K562 (cell line): ENCODE results near the gene PTOV1. TPM values are rescaled to one million over a fixed set of nuclear protein-coding genes. Genes with fewer than 3 reads are reported as not detected.

Experiments
- ATAC-seq: fragments of 200-7000 bp; cut with Tn5 transposase; 3 replicates; pipeline ENCODE4 v1.9.1; 2020; ENCODE audit warnings: moderate library complexity
- BruUV-seq: library from RNA; stranded (reverse); fragments of 400-500 nt; replicated peaks from 2 replicates; lab custom pipeline; 2021; lab: Mats Ljungman, UMichigan
- CTCF ChIA-PET: fragments of 300-600 bp; formaldehyde crosslinking; extraction: SDS; loops from one replicate; lab custom pipeline; 2021; ENCODE audit warnings: low intra/inter-chr PET ratio; lab: Yijun Ruan, JAX
- POLR2A ChIA-PET: fragments of 300-600, 350-650 bp; sonication (Branson Sonifier 250); formaldehyde crosslinking; extraction: SDS; loops from one replicate; lab custom pipeline; 2021; ENCODE audit warnings: antibody characterized with exemption, inconsistent platforms; lab: Yijun Ruan, JAX
- DNase-seq, 4 experiments: peaks; one replicate each; pipeline versions ENCODE4 v3.0.0 to v3.0.0-alpha.2; 2011 to 2018; ENCODE audit warnings: low spot score in 3 of 4, mixed read lengths in 3 of 4; ENCODE audit errors: extremely low read depth in 1 of 4
- FAIRE-seq: peaks from 2 replicates; lab custom pipeline; 2011; peaks lifted over from hg19 to GRCh38; lab: Jason Lieb, UNC
- H2AFZ ChIP-seq: 2 replicates; pipeline ENCODE4 v1.6.0; 2011; ENCODE audit warnings: low read depth, low read length, control low read depth, inconsistent platforms
- H3K27ac ChIP-seq: fragments of 200-600 bp; 3 replicates; pipeline ENCODE4 v1.8.0; 2011; ENCODE audit warnings: low read depth, mild to moderate bottlenecking, control low read depth, inconsistent platforms, low read length, moderate library complexity, mixed read lengths; ENCODE audit errors: extremely low read depth
- H3K27me3 ChIP-seq, 2 experiments: fragments of 300-600 bp in 1 of 2; 2 replicates in 1 of 2; 3 replicates in 1 of 2; pipeline versions ENCODE4 v1.6.0 to v1.8.0; 2011; ENCODE audit warnings: inconsistent platforms in 2 of 2, low read length in 2 of 2, mild to moderate bottlenecking in 1 of 2, mixed read lengths in 1 of 2, moderate library complexity in 1 of 2; ENCODE audit not compliant: control insufficient read depth in 2 of 2, insufficient read depth in 2 of 2
- H3K36me3 ChIP-seq: fragments of 300-600 bp; 3 replicates; pipeline ENCODE4 v1.8.0; 2011; ENCODE audit warnings: mild to moderate bottlenecking, low read length, inconsistent platforms; ENCODE audit not compliant: control insufficient read depth, insufficient read depth
- H3K4me1 ChIP-seq, 2 experiments: fragments of 200-600 bp in 1 of 2; replicated peaks in 1 of 2; 2 replicates in 1 of 2; 3 replicates in 1 of 2; pipeline versions ENCODE4 v1.5.1 to v1.8.0; 2011; ENCODE audit warnings: inconsistent platforms in 2 of 2, low read length in 2 of 2, mild to moderate bottlenecking in 1 of 2, mixed read lengths in 1 of 2, moderate library complexity in 1 of 2; ENCODE audit not compliant: control insufficient read depth in 2 of 2, insufficient read depth in 2 of 2
- H3K4me2 ChIP-seq: 2 replicates; pipeline ENCODE4 v1.6.1; 2011; ENCODE audit warnings: low read length, control low read depth, inconsistent platforms, mixed read lengths; ENCODE audit not compliant: insufficient read depth
- H3K4me3 ChIP-seq: fragments of 200-600 bp; sonication (generic), shearing (Covaris generic); 2 replicates; pipeline ENCODE4 v1.5.1; 2016; ENCODE audit warnings: control low read depth, inconsistent platforms
- H3K79me2 ChIP-seq: fragments of 200-600 bp; 3 replicates; pipeline ENCODE4 v1.8.0; 2011; ENCODE audit warnings: low read length, inconsistent platforms; ENCODE audit not compliant: control insufficient read depth, insufficient read depth
- H3K9ac ChIP-seq, 2 experiments: 2 replicates each; pipeline versions ENCODE4 v1.6.0 to v1.6.1; 2011; ENCODE audit warnings: low read depth in 2 of 2, low read length in 2 of 2, control low read depth in 1 of 2, inconsistent platforms in 1 of 2, mild to moderate bottlenecking in 1 of 2, mixed read lengths in 1 of 2; ENCODE audit not compliant: insufficient read depth in 1 of 2
- H3K9me1 ChIP-seq: one replicate; pipeline ENCODE4 v1.6.0; 2011; ENCODE audit warnings: inconsistent platforms, mild to moderate bottlenecking, low read length, moderate library complexity; ENCODE audit not compliant: control insufficient read depth, insufficient read depth
- H3K9me3 ChIP-seq: replicated peaks from 2 replicates; pipeline ENCODE4 v1.5.1; 2011; ENCODE audit warnings: low read depth, low read length, inconsistent platforms; ENCODE audit not compliant: control insufficient read depth, insufficient read depth
- H4K20me1 ChIP-seq: replicated peaks from 2 replicates; pipeline ENCODE4 v1.6.1; 2011; ENCODE audit warnings: low read length, inconsistent platforms, mixed read lengths; ENCODE audit not compliant: control insufficient read depth, insufficient read depth
- E2F4 ChIP-seq: sonication (generic); formaldehyde crosslinking; IDR thresholded peaks from 2 replicates; pipeline ENCODE4 v1.8.0; 2022; ENCODE audit warnings: mild to moderate bottlenecking, low read depth, missing genetic modification reagents
- E4F1 ChIP-seq: fragments of 250-450 bp; sonication (Bioruptor Pico); IDR thresholded peaks from 2 replicates; pipeline ENCODE4 v1.5.0; 2021; ENCODE audit warnings: mild to moderate bottlenecking, borderline replicate concordance
- EP400 ChIP-seq: fragments of 450-650 bp; IDR thresholded peaks from 2 replicates; pipeline ENCODE4 v1.6.1; 2017; ENCODE audit warnings: antibody characterized with exemption, mild to moderate bottlenecking, moderate library complexity
- HDAC1 ChIP-seq, 2 experiments: fragments of 450-650 bp; IDR thresholded peaks; 2 replicates each; pipeline ENCODE4 v1.6.1; 2016 to 2017; ENCODE audit warnings: inconsistent platforms in 1 of 2, mild to moderate bottlenecking in 1 of 2, moderate library complexity in 1 of 2
- MYNN ChIP-seq, 2 experiments: sonication (generic); formaldehyde crosslinking in 1 of 2; IDR thresholded peaks; 2 replicates each; pipeline versions ENCODE4 v1.5.0 to v1.6.1; 2016 to 2020; ENCODE audit warnings: antibody characterized with exemption in 1 of 2, missing genetic modification reagents in 1 of 2
- SMAD3 ChIP-seq: fragments of 450-650 bp; formaldehyde crosslinking; conservative IDR thresholded peaks from 2 replicates; pipeline ENCODE4 v1.4.0; 2020; ENCODE audit warnings: mild to moderate bottlenecking
- SNIP1 ChIP-seq: fragments of 450-650 bp; IDR thresholded peaks from 2 replicates; pipeline ENCODE4 v1.7.1; 2017; ENCODE audit warnings: low read depth, mild to moderate bottlenecking
- SRSF7 ChIP-seq: fragments of 200-400 bp; formaldehyde crosslinking; optimal IDR thresholded peaks from 2 replicates; pipeline ENCODE3; 2017; ENCODE audit warnings: mild to moderate bottlenecking, low read depth, low read length
- VEZF1 ChIP-seq: fragments of 200-800 bp; sonication (Bioruptor generic); IDR thresholded peaks from 2 replicates; pipeline ENCODE4 v1.6.1; 2017; ENCODE audit warnings: missing genetic modification characterization, missing compliant biosample characterization
- ZNF395 ChIP-seq: fragments of 200-800 bp; sonication (Bioruptor generic); IDR thresholded peaks from 2 replicates; pipeline ENCODE4 v1.6.1; 2017; ENCODE audit warnings: missing genetic modification characterization, missing compliant biosample characterization
- ZNF583 ChIP-seq: fragments of 250-450 bp; sonication (Bioruptor Pico); IDR thresholded peaks from 2 replicates; pipeline ENCODE4 v1.4.0; 2020
- ZSCAN29 ChIP-seq: fragments of 450-650 bp; IDR thresholded peaks from 2 replicates; pipeline ENCODE4 v1.6.1; 2017
- WGBS: fragments of 100-300 bp; shearing (Covaris generic); methylation state at CpG from one replicate; pipeline ENCODE4 v1.1.6; 2016; ENCODE audit warnings: low coverage, mixed read lengths; ENCODE audit not compliant: insufficient coverage; ENCODE audit errors: missing lambda C conversion rate; 5-methylcytosine and 5-hydroxymethylcytosine counted together
- in situ Hi-C: fragments of 300-500 bp; cut with MboI; formaldehyde crosslinking; loops from 4 replicates; pipeline ENCODE4 v1.15.0; 2018; ENCODE audit warnings: inconsistent platforms, mixed read lengths
- intact Hi-C: fragments of 100-400 bp; cut with micrococcal nuclease; formaldehyde crosslinking; loops from 2 replicates; pipeline ENCODE4 v1.14.2; 2022
- polyA plus RNA-seq, 8 experiments: library from polyadenylated mRNA; depleted of rRNA in 4 of 8; stranded (reverse) in 5 of 8; unstranded in 3 of 8; fragments of >200 nt; fragmentation: Nextera tagmentation in 2 of 8; fragmentation: Illumina TruSeq in 1 of 8; extraction: Ambion mirVana in 2 of 8; extraction: Trizol in 1 of 8; gene quantifications; 2 replicates each; pipeline versions ENCODE4 v1.2.1 to v1.2.3, GENCODE V29; 2011 to 2014; ENCODE audit warnings: inconsistent platforms in 1 of 8, missing spikeins in 1 of 8
- total RNA-seq, 7 experiments: library from RNA; depleted of rRNA in 6 of 7; stranded (reverse); fragments of >200 nt in 6 of 7; fragmentation: Illumina TruSeq in 2 of 7; extraction: Trizol in 2 of 7; gene quantifications; 2 replicates each; pipeline versions ENCODE4 v1.2.1 to v1.2.3, GENCODE V29; 2011 to 2021; ENCODE audit warnings: low replicate concordance in 1 of 7

Gene PTOV1
- total and polyA plus RNA-seq, 9 of the 15 experiments (the other 6 are each of a cell fraction or from before 2014, with no cell fraction given) = 4.9 to 169 (median 43.5) TPM

GRCh38 chr19:49812997-49813861 is 37.7 kb upstream of the PTOV1 start, which contains the start of gene FUZ:
Gene FUZ (minus strand): TSS chr19:49813292. CDS start chr19:49813106, 186 bp downstream.
- ATAC-seq (peak; percentile 83), FAIRE-seq (peak; percentile 99), DNase-seq (peak; percentile 89 to 97 (median 92))
- H3K4me3 ChIP-seq = peak within 1 kb of the TSS; percentile 43
- in situ Hi-C loops (no loop called here), intact Hi-C loops (no loop called here)
- ChIA-PET CTCF (no interaction called here), POLR2A (interaction anchor here (0.9 to 1.2 kb wide), 5 partner anchors 12 to 137 kb away, joined by 4 to 6 read pairs (median 5); no protein-coding TSS in a partner anchor)
- 24% methylated on average over 42 of the region's 45 CpGs for WGBS
- peaks cover under 1% of the 10 kb centered on the region; the same call in 1 of the 3 replicates for H3K36me3 ChIP-seq
- no peaks in the 10 kb centered on the region for H3K9me1 ChIP-seq
- H3K4me2 ChIP-seq = peak within 1 kb of the TSS; percentile 75
- H3K27me3 ChIP-seq = no peaks in the 10 kb centered on the region
- no peaks in the 10 kb centered on the region for H4K20me1 ChIP-seq
- H3K9ac ChIP-seq = peak within 1 kb of the TSS; percentile 47 to 89
- H2AFZ ChIP-seq = peak within 1 kb of the TSS; percentile 87
- no peaks in the 10 kb centered on the region for H3K9me3 ChIP-seq
- H3K4me1 ChIP-seq = peaks cover 11 to 39% of the 10 kb centered on the region in 2 experiments
- H3K79me2 ChIP-seq = peaks cover 2% of the 10 kb centered on the region
- no TSS peak for BruUV-seq
- peak within 1 kb of the TSS; percentile 68 for H3K27ac ChIP-seq
- peak; percentile 62 for TF ChIP-seq VEZF1
- peak; percentile 54; the same call in 1 of the 2 replicates for TF ChIP-seq EP400
- TF ChIP-seq SNIP1 = no peak
- TF ChIP-seq E4F1 = 0 out of 2 replicates have a peak, but pooled peaks have one; percentile 67
- no peak for TF ChIP-seq HDAC1 (IDR thresholded peaks at IDR 0.05)
- no peak for TF ChIP-seq SRSF7
- no peak for TF ChIP-seq ZNF395 (CRISPR knock-in tag)
- no peak for TF ChIP-seq ZNF583 (CRISPR knock-in tag)
- peak; percentile 70; the same call in 1 of the 2 replicates for TF ChIP-seq MYNN (IDR thresholded peaks at IDR 0.05)
- no peak for TF ChIP-seq MYNN (CRISPR knock-in tag; IDR thresholded peaks at IDR 0.05)
- TF ChIP-seq E2F4 (CRISPR knock-in tag) = no peak
- TF ChIP-seq ZSCAN29 = no peak
- TF ChIP-seq SMAD3 = no peak
